Thoracic aorta (tissue), 2 donors: ENCODE measurements around the gene FIG4. TPM values are rescaled to one million over a fixed set of nuclear protein-coding genes. Genes with fewer than 3 reads are reported as not detected.
"Not testable (repeated sequence)": the region's sequence is repeated elsewhere in the genome, so short reads cannot be mapped to it uniquely, and the experiment has no call there.

ENCODE experiments used
- ATAC-seq: fragments of 150-250 bp; one replicate; pipeline ENCODE4 v1.8.0; 2017; ENCODE audit warnings: low read depth; ENCODE audit not compliant: insufficient number of reproducible peaks, low FRiP score
- DNase-seq: peaks from one replicate; pipeline ENCODE4 v3.0.0-alpha.2; 2020; ENCODE audit warnings: low spot score
- H3K27ac ChIP-seq, 2 donors: fragments of 200-600 bp; sonication (generic); 1 replicate in 1 of 2; 2 replicates in 1 of 2; pipeline ENCODE4 v1.5.1; 2016; ENCODE audit warnings: mild to moderate bottlenecking in 2 of 2, moderate library complexity in 2 of 2
- H3K27me3 ChIP-seq: fragments of 200-600 bp; sonication (generic); replicated peaks from 2 replicates; pipeline ENCODE4 v1.6.0; 2016; ENCODE audit warnings: mild to moderate bottlenecking; ENCODE audit not compliant: insufficient read depth
- H3K36me3 ChIP-seq: fragments of 200-600 bp; sonication (generic); one replicate; pipeline ENCODE4 v1.5.1; 2016
- H3K4me1 ChIP-seq, 2 donors: fragments of 200-600 bp; sonication (generic); 1 replicate in 1 of 2; 2 replicates in 1 of 2; pipeline versions ENCODE4 v1.5.1 to v1.6.0; 2016; ENCODE audit warnings: low read depth in 2 of 2, mild to moderate bottlenecking in 1 of 2; ENCODE audit not compliant: control insufficient read depth in 1 of 2
- H3K4me3 ChIP-seq: fragments of 200-600 bp; sonication (generic); 2 replicates; pipeline ENCODE4 v1.5.1; 2016; ENCODE audit warnings: mild to moderate bottlenecking
- H3K9me3 ChIP-seq: fragments of 200-600 bp; sonication (generic); 2 replicates; pipeline ENCODE4 v1.5.1; 2016
- CTCF ChIP-seq: fragments of 200-600 bp; sonication (generic); IDR thresholded peaks from one replicate; pipeline ENCODE4 v1.5.1; 2019; ENCODE audit warnings: antibody characterized with exemption
- total RNA-seq, 2 donors: library from RNA; depleted of rRNA; stranded (reverse); fragments of >200 nt; gene quantifications; one replicate each; pipeline versions ENCODE4 v1.1.0 to v1.2.3, GENCODE V29; 2016

Gene FIG4
- total RNA-seq, 2 donors from 2014 or later: 12.9 to 49.5 TPM

- ATAC-seq: no peak
- no peak overlapping the region for H3K4me3 ChIP-seq
- H3K9me3 ChIP-seq: no peaks in the 10 kb centered on the region
- peaks cover 17 to 34% of the 10 kb centered on the region in 2 donors for H3K4me1 ChIP-seq
- no peaks in the 10 kb centered on the region for H3K27me3 ChIP-seq
- peaks cover 4% of the 10 kb centered on the region for H3K36me3 ChIP-seq
- no peak overlapping the region for H3K27ac ChIP-seq
- TF ChIP-seq CTCF: no peak
- no peak for DNase-seq
Observed at GRCh38 chr6:109720311-109720710, 29.2 kb downstream of the FIG4 start.

- Histone ChIP-seq H3K4me1 (peaks cover 17 to 34% of the 10 kb centered on the region in 2 donors), H3K27me3 (no peaks in the 10 kb centered on the region), H3K9me3 (no peaks in the 10 kb centered on the region), H3K27ac (peak overlapping the region; percentile 53 to 70), H3K4me3 (no peak overlapping the region), H3K36me3 (peaks cover 4% of the 10 kb centered on the region)
- TF ChIP-seq CTCF: no peak
- DNase-seq (no peak), ATAC-seq (no peak)
Observed at GRCh38 chr6:109722011-109722410, 30.9 kb downstream of the FIG4 start.

GRCh38 chr6:109722564-109723254 is 31.6 kb downstream of the FIG4 start:
- DNase-seq: no peak
- no peaks in the 10 kb centered on the region for H3K36me3 ChIP-seq
- no peak for TF ChIP-seq CTCF
- no peaks in the 10 kb centered on the region for H3K9me3 ChIP-seq
- no peak for ATAC-seq
- no peak overlapping the region for H3K4me3 ChIP-seq
- no peaks in the 10 kb centered on the region for H3K27me3 ChIP-seq
- H3K4me1 ChIP-seq: peaks cover 17 to 34% of the 10 kb centered on the region in 2 donors
- peak overlapping the region; percentile 53 to 70 for H3K27ac ChIP-seq

- H3K27ac ChIP-seq, DNase-seq, H3K4me3 ChIP-seq, H3K9me3 ChIP-seq, H3K36me3 ChIP-seq, H3K27me3 ChIP-seq, ATAC-seq: not testable (repeated sequence)
- H3K4me1 ChIP-seq: peaks cover 17 to 34% of the 10 kb centered on the region in 2 donors
Observed at GRCh38 chr6:109725250-109725649, 34.2 kb downstream of the FIG4 start.

GRCh38 chr6:109736273-109737025 is 45.4 kb downstream of the FIG4 start:
- no peak overlapping the region for H3K4me3 ChIP-seq
- no peak overlapping the region for H3K27ac ChIP-seq
- H3K9me3 ChIP-seq: no peaks in the 10 kb centered on the region
- TF ChIP-seq CTCF: no peak
- H3K27me3 ChIP-seq: no peaks in the 10 kb centered on the region
- ATAC-seq (no peak), DNase-seq (no peak)
- H3K36me3 ChIP-seq: peaks cover 15% of the 10 kb centered on the region
- no peaks in the 10 kb centered on the region for H3K4me1 ChIP-seq
